Heart left ventricle (tissue), 16 donors: ENCODE measurements around the gene EFCAB12. TPM values are rescaled to one million over a fixed set of nuclear protein-coding genes. Genes with fewer than 3 reads are reported as not detected.
A peak's percentile ranks its signal among the peaks of the same experiment; 100 is the strongest.

Source experiments
- ATAC-seq, 4 donors: fragments of 200-7000 bp; cut with Tn5 transposase; one replicate each; pipeline ENCODE4 v1.9.1; 2020 to 2022; ENCODE audit warnings: moderate library complexity in 4 of 4, mild to moderate bottlenecking in 3 of 4, moderate number of reproducible peaks in 1 of 4
- DNase-seq, 5 donors: peaks; one replicate each; pipeline ENCODE4 v3.0.0-alpha.2; 2020
- H3K27ac ChIP-seq, 12 donors: fragments of 200-600 bp; sonication (generic) in 4 of 12; one replicate each; pipeline versions ENCODE4 v1.5.0 to v1.8.0; 2016 to 2022; ENCODE audit warnings: mild to moderate bottlenecking in 2 of 12
- H3K27me3 ChIP-seq, 9 donors: fragments of 200-600 bp; sonication (generic) in 2 of 9; one replicate each; pipeline versions ENCODE4 v1.5.1 to v1.8.0; 2016 to 2022; ENCODE audit warnings: mild to moderate bottlenecking in 3 of 9
- H3K36me3 ChIP-seq, 9 donors: fragments of 200-600 bp; sonication (generic) in 2 of 9; one replicate each; pipeline versions ENCODE4 v1.5.0 to v1.8.0; 2018 to 2022; ENCODE audit warnings: mild to moderate bottlenecking in 2 of 9
- H3K4me1 ChIP-seq, 12 donors: fragments of 200-600 bp; sonication (generic) in 4 of 12; one replicate each; pipeline versions ENCODE4 v1.5.0 to v1.8.0; 2016 to 2022; ENCODE audit warnings: mild to moderate bottlenecking in 3 of 12
- H3K4me3 ChIP-seq, 12 donors: fragments of 200-600 bp; sonication (generic) in 4 of 12; one replicate each; pipeline versions ENCODE4 v1.5.0 to v1.8.0; 2017 to 2022; ENCODE audit warnings: mild to moderate bottlenecking in 9 of 12, moderate library complexity in 4 of 12
- H3K9me3 ChIP-seq, 12 donors: fragments of 200-600 bp; sonication (generic) in 4 of 12; one replicate each; pipeline versions ENCODE4 v1.5.0 to v1.8.0; 2016 to 2022; ENCODE audit warnings: mild to moderate bottlenecking in 1 of 12
- POLR2A ChIP-seq, 2 donors: fragments of 450-650 bp; IDR thresholded peaks; one replicate each; pipeline ENCODE4 v1.6.1; 2017; ENCODE audit warnings: antibody characterized with exemption in 2 of 2, mild to moderate bottlenecking in 2 of 2, moderate library complexity in 2 of 2
- WGBS, 4 donors: extraction: QIAGEN DNeasy Blood & Tissue Kit in 2 of 4; methylation state at CpG; one replicate each; pipeline versions ENCODE4 v1.1.5 to v1.1.7; 2013 to 2018; 5-methylcytosine and 5-hydroxymethylcytosine counted together
- intact Hi-C, 10 donors: fragments of 100-400 bp; cut with DNase I; formaldehyde crosslinking; loops; one replicate each; pipeline versions ENCODE4 v1.11.1 to v1.14.2; 2022
- polyA plus RNA-seq, 2 donors: library from polyadenylated mRNA; stranded (reverse); fragments of 200-250 nt; gene quantifications; one replicate each; pipeline ENCODE4 v1.2.3, GENCODE V29; 2013
- total RNA-seq, 9 donors: library from RNA; depleted of rRNA in 2 of 9; stranded (reverse); fragments of >200 nt in 2 of 9; fragmentation: NEBNext Ultra II Directional in 3 of 9; extraction: Animal tissue kit (Norgen Biotek cat#: 25700) in 3 of 9; gene quantifications; one replicate each; pipeline versions ENCODE4 v1.1.0 to v1.2.4, GENCODE V29; 2016 to 2023
- TF ChIP-seq, protein P1 (sequence below), 12 donors: fragments of 200-600 bp; sonication (generic) in 4 of 12; IDR thresholded peaks; one replicate each; pipeline versions ENCODE4 v1.5.0 to v1.8.0; 2018 to 2022; ENCODE audit warnings: antibody characterized with exemption in 12 of 12, mild to moderate bottlenecking in 5 of 12
- donor health status: ischemic (EF 13 %, LVEDD 7.1; RV severe dilation, severe dysfunction).
- donor health status: healthy with polysubstance abuse.
- donor health status: DM: no; HTN: yes; CAD: no.
- donor health status: DM: no; HTN: no; CAD: no.
- donor health status: ischemic (EF 25% LVEDD 6.9; RV normal size, moderate dysfunction).
- donor health status: ischemic (EF 25% LVEDD 5.7; RV mildly dilated, moderate dysfunction).
- donor health status: healthy.
- donor health status: DM: yes; HTN: yes; CAD: no.
- donor health status: ischemic (EF 35%, LVEDD 5.7; RV mildly dilated, moderate dysfunction).
- donor health status: nonischemic (EF 11% LVEDD 7.7; RV severe dilation, severe dysfunction).
- donor health status: DM: yes; HTN: yes; CAD: no.
- donor health status: PGD.
- donor health status: ischemic (EF 29% LVEDD 5.4; RV normal size, mild dysfunction).
- donor health status: nonischemic (EF 23%, LVEDD 6.1; RV moderate dilation, normal function).

The EFCAB12 gene
- total and polyA plus RNA-seq, 11 donors, result 0.07 to 0.20 (median 0.13) TPM; not detected in 5

DNA sequence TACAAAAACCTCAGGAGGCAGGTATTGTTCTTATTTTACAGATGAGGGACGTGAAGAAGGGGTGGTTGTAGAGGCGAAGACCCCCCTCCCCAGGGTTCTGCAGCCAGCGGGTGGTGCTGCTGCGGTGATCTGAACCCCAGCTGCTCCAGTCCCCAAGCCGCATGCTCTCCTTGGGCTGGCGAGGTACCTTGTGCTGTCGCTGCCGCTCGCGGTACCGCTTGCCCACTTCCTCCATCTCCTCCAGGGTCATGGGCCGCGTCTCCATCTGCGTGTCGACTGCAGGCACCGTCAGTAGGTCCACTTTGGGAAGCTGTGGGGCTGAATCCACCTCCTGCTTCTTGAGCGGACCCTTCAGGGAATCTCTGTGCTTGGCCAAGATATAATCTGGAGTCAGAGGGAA, 17.5 kb downstream of the EFCAB12 start:
- Histone ChIP-seq H3K36me3 (no peaks in the 10 kb centered on the region), H3K4me1 (peaks cover 0 to 27% (median 11%) of the 10 kb centered on the region in 12 donors), H3K4me3 (no peak overlapping the region), H3K27me3 (no peaks in the 10 kb centered on the region), H3K27ac (no peak overlapping the region), H3K9me3 (no peaks in the 10 kb centered on the region)
- intact Hi-C loops, result no loop called here
- WGBS, 4 donors, result 90 to 96% (median 92%) methylated on average over 14 to 17 of the region's 17 CpGs
- no peak for TF ChIP-seq POLR2A (IDR thresholded peaks at IDR 0.05)
- TF ChIP-seq, protein P1, sequence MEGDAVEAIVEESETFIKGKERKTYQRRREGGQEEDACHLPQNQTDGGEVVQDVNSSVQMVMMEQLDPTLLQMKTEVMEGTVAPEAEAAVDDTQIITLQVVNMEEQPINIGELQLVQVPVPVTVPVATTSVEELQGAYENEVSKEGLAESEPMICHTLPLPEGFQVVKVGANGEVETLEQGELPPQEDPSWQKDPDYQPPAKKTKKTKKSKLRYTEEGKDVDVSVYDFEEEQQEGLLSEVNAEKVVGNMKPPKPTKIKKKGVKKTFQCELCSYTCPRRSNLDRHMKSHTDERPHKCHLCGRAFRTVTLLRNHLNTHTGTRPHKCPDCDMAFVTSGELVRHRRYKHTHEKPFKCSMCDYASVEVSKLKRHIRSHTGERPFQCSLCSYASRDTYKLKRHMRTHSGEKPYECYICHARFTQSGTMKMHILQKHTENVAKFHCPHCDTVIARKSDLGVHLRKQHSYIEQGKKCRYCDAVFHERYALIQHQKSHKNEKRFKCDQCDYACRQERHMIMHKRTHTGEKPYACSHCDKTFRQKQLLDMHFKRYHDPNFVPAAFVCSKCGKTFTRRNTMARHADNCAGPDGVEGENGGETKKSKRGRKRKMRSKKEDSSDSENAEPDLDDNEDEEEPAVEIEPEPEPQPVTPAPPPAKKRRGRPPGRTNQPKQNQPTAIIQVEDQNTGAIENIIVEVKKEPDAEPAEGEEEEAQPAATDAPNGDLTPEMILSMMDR (IDR thresholded peaks at IDR 0.05), result no peak
- peak in 1 of 5 donors; percentile 14 for DNase-seq
- ATAC-seq, result no peak

DNA sequence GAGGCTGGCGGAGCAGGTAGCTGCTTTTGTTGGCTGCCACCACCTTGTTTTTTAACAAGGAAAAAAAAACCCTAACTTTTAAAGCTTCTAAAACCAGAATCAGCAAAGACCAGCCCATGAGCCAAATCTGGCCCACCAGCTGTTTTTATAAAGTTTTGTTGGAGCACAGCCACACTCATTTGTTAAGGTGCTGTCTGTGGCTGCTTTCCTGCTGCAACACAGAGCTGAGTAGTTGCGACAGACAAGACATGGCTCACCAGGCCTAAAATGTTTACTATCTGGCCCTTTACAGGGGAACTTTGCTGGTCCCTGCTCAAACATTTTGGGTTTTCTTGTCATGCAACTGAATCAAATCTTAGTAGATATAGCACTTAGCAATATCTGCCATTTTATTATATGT, 18.9 kb downstream of the EFCAB12 start:
- no peak for TF ChIP-seq POLR2A (IDR thresholded peaks at IDR 0.05)
- TF ChIP-seq, protein P1 (IDR thresholded peaks at IDR 0.05), result no peak
- WGBS, 4 donors, result 78 to 97% (median 80%) methylated on average over 2 of the region's 2 CpGs
- no peaks in the 10 kb centered on the region for H3K27me3 ChIP-seq
- no peaks in the 10 kb centered on the region for H3K9me3 ChIP-seq
- H3K4me3 ChIP-seq, result no peak overlapping the region
- no peaks in the 10 kb centered on the region for H3K36me3 ChIP-seq
- H3K27ac ChIP-seq, result no peak overlapping the region
- DNase-seq, result no peak
- no peak for ATAC-seq
- peaks cover 0 to 20% (median 8%) of the 10 kb centered on the region in 12 donors for H3K4me1 ChIP-seq
- intact Hi-C loops, result no loop called here

DNA sequence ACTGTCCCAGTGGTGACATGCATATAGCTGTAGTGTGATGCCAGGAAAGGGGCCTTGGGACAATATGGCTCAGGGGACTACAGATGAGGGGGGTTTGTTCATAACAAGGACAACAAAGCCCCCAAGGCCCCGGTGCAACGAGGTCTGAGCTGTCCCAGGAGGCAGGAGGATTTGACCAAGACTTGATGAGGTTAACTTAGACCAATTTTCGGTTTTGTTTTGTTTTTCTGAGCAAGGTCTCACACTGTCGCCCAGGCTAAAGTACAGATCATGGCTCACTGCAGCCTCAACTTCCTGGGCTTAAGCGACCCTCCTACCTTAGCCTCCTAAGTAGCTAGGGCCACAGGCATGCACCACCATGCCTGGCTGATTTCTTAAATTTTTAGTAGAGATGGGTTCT, 23.8 kb downstream of the EFCAB12 start:
- Histone ChIP-seq H3K4me1 (peaks cover 0 to 6% (median 0%) of the 10 kb centered on the region in 12 donors), H3K4me3 (no peak overlapping the region), H3K27me3 (no peaks in the 10 kb centered on the region), H3K9me3 (no peaks in the 10 kb centered on the region), H3K36me3 (no peaks in the 10 kb centered on the region), H3K27ac (no peak overlapping the region)
- TF ChIP-seq, protein P1 (IDR thresholded peaks at IDR 0.05), result no peak
- TF ChIP-seq POLR2A (IDR thresholded peaks at IDR 0.05), result no peak
- DNase-seq, result peak in 1 of 5 donors; percentile 0
- WGBS, 4 donors, result 77 to 84% (median 80%) methylated on average over 5 of the region's 5 CpGs
- no peak for ATAC-seq
- intact Hi-C loops, result no loop called here

DNA sequence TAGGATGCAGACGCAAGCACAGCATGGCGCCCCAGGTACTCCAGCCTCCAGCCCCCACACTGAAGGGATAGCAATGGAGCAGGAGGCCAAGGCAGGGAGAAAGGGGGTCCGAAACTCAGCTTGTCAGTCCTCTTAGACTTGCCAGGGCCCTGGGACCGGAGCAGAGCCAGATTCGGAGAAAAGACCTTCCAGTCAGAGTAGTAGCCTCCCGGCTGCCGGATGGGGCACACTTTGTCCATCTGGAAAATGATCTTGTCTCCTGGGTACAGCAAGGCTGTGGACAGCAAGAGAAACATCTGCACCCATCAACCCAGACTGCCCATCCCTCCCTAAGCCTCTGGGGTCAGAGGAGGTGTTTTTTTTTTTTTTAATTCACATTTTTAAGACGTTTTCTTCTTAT, 24.3 kb downstream of the EFCAB12 start:
- TF ChIP-seq, protein P1 (IDR thresholded peaks at IDR 0.05), result no peak
- no peak for TF ChIP-seq POLR2A (IDR thresholded peaks at IDR 0.05)
- WGBS, 4 donors, result 83 to 88% (median 87%) methylated on average over 8 of the region's 8 CpGs

More for the DNA sequence above, 24.3 kb downstream of the EFCAB12 start:
- no peak overlapping the region for H3K4me3 ChIP-seq
- intact Hi-C loops, result no loop called here
- H3K4me1 ChIP-seq, result peaks cover 0 to 6% (median 0%) of the 10 kb centered on the region in 12 donors
- DNase-seq (no peak), ATAC-seq (no peak)
- H3K36me3 ChIP-seq, result no peaks in the 10 kb centered on the region
- no peaks in the 10 kb centered on the region for H3K27me3 ChIP-seq
- no peak overlapping the region for H3K27ac ChIP-seq
- no peaks in the 10 kb centered on the region for H3K9me3 ChIP-seq
